ENCODE data around the gene SLC24A4. TPM values are rescaled to one million over a fixed set of nuclear protein-coding genes. Genes with fewer than 3 reads are reported as not detected.

The SLC24A4 gene
- total RNA-seq, 3 donors from 2014 or later (not counting 1 experiment from before 2014, with no cell fraction given) = 1.1 to 3.2 (median 2.1) TPM

DNA sequence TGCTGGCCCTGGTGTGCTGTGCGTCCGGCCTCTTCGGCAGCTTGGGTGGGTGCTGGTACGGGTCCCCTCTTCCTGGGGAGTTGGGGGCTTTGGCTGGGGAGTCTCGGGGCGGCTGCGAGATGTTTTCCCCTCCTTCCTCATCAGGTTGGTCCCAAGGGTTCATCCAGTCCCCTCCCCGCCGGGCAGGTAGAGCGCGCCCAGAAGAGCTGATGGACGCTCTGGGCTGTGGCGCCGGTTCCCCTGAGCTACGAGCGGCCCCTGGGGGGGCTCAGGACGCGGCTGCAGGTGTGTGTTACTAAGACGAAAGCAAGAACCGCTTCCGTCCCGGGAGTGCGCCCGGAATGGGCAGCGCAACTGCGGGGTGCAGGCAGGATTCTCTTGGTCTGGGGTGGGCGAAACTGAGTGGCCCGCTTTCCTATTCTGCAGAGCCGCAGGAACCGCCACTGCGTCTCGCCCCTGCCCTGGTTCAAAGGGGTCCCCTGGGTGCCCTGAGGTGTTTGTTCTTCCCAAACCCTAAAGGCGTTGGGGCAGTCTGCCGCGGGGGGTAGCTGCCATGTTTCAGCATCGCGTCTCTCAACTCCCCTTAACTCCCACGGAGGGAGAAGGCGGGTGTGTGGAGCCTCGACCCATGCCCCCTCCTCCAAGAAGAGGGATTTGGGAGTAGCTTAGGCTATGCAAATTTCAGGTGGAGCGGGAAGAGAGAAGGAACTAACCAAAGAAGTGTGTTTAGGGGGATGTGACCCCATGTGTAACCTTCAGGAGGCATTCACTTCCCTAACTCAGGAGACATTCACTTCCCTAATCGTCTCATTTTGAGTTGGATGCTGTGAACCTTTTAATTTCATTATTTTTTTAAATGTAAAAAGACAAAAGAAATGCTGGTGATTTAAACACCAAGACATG is 1.2 kb downstream of the SLC24A4 start:
- Mint-ChIP-seq H3K4me3 (peak overlapping the region; percentile 31), H3K4me1 (peaks cover 5 to 7% of the 10 kb centered on the region in 2 donors), H3K9me3 (no peaks in the 10 kb centered on the region), H3K27ac (no peak overlapping the region), H3K36me3 (no peaks in the 10 kb centered on the region), H3K27me3 (ENCODE audit: low read depth in 2 of 2) (peaks cover 56 to 58% of the 10 kb centered on the region in 2 donors)
- peaks cover 17% of the 10 kb centered on the region for H3K27me3 ChIP-seq (ENCODE audit: control insufficient read depth, insufficient read depth, low read length)
- peaks cover 8% of the 10 kb centered on the region for H3K4me1 ChIP-seq (ENCODE audit: control insufficient read depth, insufficient read depth, low read length)
- no peaks in the 10 kb centered on the region for H3K9me3 ChIP-seq (ENCODE audit: control insufficient read depth, insufficient read depth, low read length)
- 9% methylated on average over 34 of the region's 42 CpGs for WGBS (ENCODE audit: insufficient coverage)
- H3K36me3 ChIP-seq (ENCODE audit: control insufficient read depth, insufficient read depth, low read length) = no peaks in the 10 kb centered on the region
- intact Hi-C loops (cut with micrococcal nuclease) = no loop called here
- ATAC-seq = no peak
- no peak for DNase-seq
- H3K27ac ChIP-seq (ENCODE audit: low read length) = no peak overlapping the region
- TF ChIP-seq CTCF (IDR thresholded peaks at IDR 0.05) = no peak
- H3K4me3 ChIP-seq (ENCODE audit: low read length) = no peak overlapping the region

- Histone ChIP-seq H3K4me1 (ENCODE audit: control insufficient read depth, insufficient read depth, low read length) (peaks cover 8% of the 10 kb centered on the region), H3K27me3 (ENCODE audit: control insufficient read depth, insufficient read depth, low read length) (peaks cover 17% of the 10 kb centered on the region), H3K36me3 (ENCODE audit: control insufficient read depth, insufficient read depth, low read length) (no peaks in the 10 kb centered on the region), H3K27ac (ENCODE audit: low read length) (no peak overlapping the region), H3K9me3 (ENCODE audit: control insufficient read depth, insufficient read depth, low read length) (no peaks in the 10 kb centered on the region), H3K4me3 (ENCODE audit: low read length) (no peak overlapping the region)
- ATAC-seq (no peak), DNase-seq (peak in 1 of 2 donors; percentile 26)
- WGBS (ENCODE audit: insufficient coverage) = 65% methylated on average over 4 of the region's 4 CpGs
- intact Hi-C loops (cut with micrococcal nuclease) = no loop called here
- Mint-ChIP-seq H3K4me1 (peaks cover 5 to 7% of the 10 kb centered on the region in 2 donors), H3K27me3 (ENCODE audit: low read depth in 2 of 2) (peaks cover 49 to 50% of the 10 kb centered on the region in 2 donors), H3K27ac (no peak overlapping the region), H3K36me3 (no peaks in the 10 kb centered on the region), H3K9me3 (no peaks in the 10 kb centered on the region), H3K4me3 (no peak overlapping the region)
- TF ChIP-seq CTCF (IDR thresholded peaks at IDR 0.05) = no peak
These were observed 2.9 kb downstream of the SLC24A4 start for GRCh38 chr14:92325835-92326234.

- intact Hi-C loops (cut with micrococcal nuclease) = no loop called here
- Mint-ChIP-seq H3K4me3 (no peak overlapping the region), H3K9me3 (no peaks in the 10 kb centered on the region), H3K36me3 (no peaks in the 10 kb centered on the region), H3K27ac (no peak overlapping the region), H3K27me3 (ENCODE audit: low read depth in 2 of 2) (peaks cover 36 to 37% of the 10 kb centered on the region in 2 donors), H3K4me1 (no peaks in the 10 kb centered on the region)
- TF ChIP-seq CTCF (IDR thresholded peaks at IDR 0.05) = no peak
- 77% methylated on average over 8 of the region's 8 CpGs for WGBS (ENCODE audit: insufficient coverage)
- H3K27me3 ChIP-seq (ENCODE audit: control insufficient read depth, insufficient read depth, low read length) = peaks cover 9% of the 10 kb centered on the region
- H3K4me3 ChIP-seq (ENCODE audit: low read length) = no peak overlapping the region
- H3K27ac ChIP-seq (ENCODE audit: low read length) = no peak overlapping the region
- H3K4me1 ChIP-seq (ENCODE audit: control insufficient read depth, insufficient read depth, low read length) = peaks cover 3% of the 10 kb centered on the region
- no peak for DNase-seq
- no peak for ATAC-seq
- H3K36me3 ChIP-seq (ENCODE audit: control insufficient read depth, insufficient read depth, low read length) = no peaks in the 10 kb centered on the region
- no peaks in the 10 kb centered on the region for H3K9me3 ChIP-seq (ENCODE audit: control insufficient read depth, insufficient read depth, low read length)
These were observed 5.8 kb downstream of the SLC24A4 start for GRCh38 chr14:92328664-92329255.
